ENCODE data around the gene TPCN1. TPM values are rescaled to one million over a fixed set of nuclear protein-coding genes. Genes with fewer than 3 reads are reported as not detected.

TPCN1 gene
- total and polyA plus RNA-seq, 2 of the 8 experiments (the other 6 are each of a cell fraction or from before 2014, with no cell fraction given), result 14.9 to 21.4 TPM

GRCh38 chr12:113186033-113186365 lies 35.3 kb upstream of the TPCN1 start:
- Histone ChIP-seq H2BK12ac (ENCODE audit: low read depth, low read length) (no peak overlapping the region), H3K4ac (replicated peaks; ENCODE audit: insufficient read length, low read depth, low read length) (no peak overlapping the region), H3K79me2 (ENCODE audit: control insufficient read depth in 1 of 2, insufficient read depth in 2 of 2, low read length in 2 of 2) (peaks cover 9 to 46% of the 10 kb centered on the region in 2 experiments; a peak in 3 of 4 replicates), H3K27ac (ENCODE audit: low read depth, low read length) (peak overlapping the region; percentile 84; the same call in 1 of the 2 replicates), H3K9ac (replicated peaks in 1 of 4; ENCODE audit: extremely low read depth in 1 of 4, low read depth in 3 of 4, low read length in 3 of 4) (peak overlapping the region; percentile 31 to 92 (median 76); a peak in 6 of 7 replicates), H4K91ac (replicated peaks; ENCODE audit: insufficient read length, low read length) (no peak overlapping the region), H4K8ac (ENCODE audit: extremely low read depth, insufficient read depth, low read length) (peak overlapping the region; percentile 88; the same call in 1 of the 2 replicates), H4K20me1 (replicated peaks in 1 of 2; ENCODE audit: control insufficient read depth in 1 of 2, insufficient read depth in 2 of 2, low read length in 2 of 2) (peaks cover 2 to 9% of the 10 kb centered on the region in 2 experiments), H2BK20ac (ENCODE audit: low read length) (no peak overlapping the region), H3K23ac (ENCODE audit: insufficient read length) (no peak overlapping the region), H3K23me2 (ENCODE audit: low read depth, low read length) (peaks cover 7% of the 10 kb centered on the region; the same call in 1 of the 2 replicates), H3K9me3 (ENCODE audit: insufficient read depth in 2 of 2, low read depth in 1 of 2, low read length in 1 of 2) (no peaks in the 10 kb centered on the region), H3K4me1 (replicated peaks in 1 of 4; ENCODE audit: control insufficient read depth in 3 of 4, insufficient read depth in 4 of 4, low read length in 3 of 4) (peaks cover 0 to 6% (median 3%) of the 10 kb centered on the region in 4 experiments; a peak in 4 of 7 replicates), H3K56ac (replicated peaks; ENCODE audit: insufficient read length, low read depth, low read length) (no peak overlapping the region), H3K79me1 (ENCODE audit: low read depth, low read length) (peaks cover 13% of the 10 kb centered on the region), H2BK120ac (replicated peaks; ENCODE audit: low read depth, low read length) (no peak overlapping the region), H3K4me3 (ENCODE audit: extremely low read depth in 1 of 4, insufficient read depth in 2 of 4, low read depth in 3 of 4, low read length in 4 of 4) (peak overlapping the region; percentile 75 to 90 (median 80)), H4K5ac (ENCODE audit: insufficient read length, low read depth, low read length) (no peak overlapping the region), H3K27me3 (replicated peaks in 1 of 4; ENCODE audit: control insufficient read depth in 3 of 4, extremely low read depth in 1 of 4, insufficient read depth in 3 of 4, low read length in 3 of 4) (no peaks in the 10 kb centered on the region), H3K18ac (ENCODE audit: extremely low read depth, low read length) (no peak overlapping the region), H2AFZ (ENCODE audit: low read length) (no peak overlapping the region), H3K14ac (ENCODE audit: insufficient read length) (no peak overlapping the region), H2BK5ac (ENCODE audit: low read depth, low read length) (no peak overlapping the region), H2AK5ac (ENCODE audit: low read depth, low read length) (no peak overlapping the region), H3K36me3 (ENCODE audit: control insufficient read depth in 2 of 4, insufficient read depth in 4 of 4, low read length in 3 of 4) (peaks cover 0 to 8% (median 4%) of the 10 kb centered on the region in 4 experiments; a peak in 6 of 8 replicates), H2BK15ac (ENCODE audit: low read length) (no peak overlapping the region), H3K4me2 (ENCODE audit: insufficient read depth in 1 of 2, low read depth in 2 of 2, low read length in 2 of 2) (peak overlapping the region; percentile 63 to 72)
- DNase-seq (ENCODE audit: low read depth in 1 of 2, low spot score in 2 of 2) (no peak), FAIRE-seq (no peak)
- ChIA-PET POLR2A (ENCODE audit: partially characterized antibody) (interaction anchor here (0.6 to 5.1 kb wide), 23 partner anchors 9 to 339 kb away, joined by 3 to 30 read pairs (median 4); partner anchors contain the start of genes CFAP73, SDSL and TPCN1), CTCF (ENCODE audit: partially characterized antibody) (interaction anchor here (0.6 to 1.9 kb wide), 3 partner anchors 9 to 54 kb away, joined by 3 to 8 read pairs (median 3); no protein-coding TSS in a partner anchor)
- peak in 1 of 2 experiments; percentile 62; a peak in 1 of 4 replicates for TF ChIP-seq HDAC2 (IDR thresholded peaks at IDR 0.05; ENCODE audit: borderline replicate concordance in 1 of 2, low read depth in 2 of 2, low read length in 2 of 2)
- no peak for TF ChIP-seq POU5F1 (IDR thresholded peaks at IDR 0.05; ENCODE audit: low read depth, low read length)
- TF ChIP-seq KDM1A (IDR thresholded peaks at IDR 0.05; ENCODE audit: borderline replicate concordance, low read length), result peak; percentile 90; the same call in 1 of the 2 replicates
- TF ChIP-seq SAP30 (IDR thresholded peaks at IDR 0.05; ENCODE audit: insufficient read depth, insufficient replicate concordance, low read length), result no peak
- 11% methylated on average over 11 of the region's 11 CpGs; no CpG with 5 or more reads in 1 of the 2 experiments for WGBS, 2 experiments (ENCODE audit: extremely low coverage in 1 of 2, insufficient coverage in 1 of 2, insufficient read length in 1 of 2, insufficient replicate concordance in 2 of 2, low coverage in 1 of 2, low lambda C conversion rate in 2 of 2, missing lambda C conversion rate in 1 of 2)

Data from H1 (cell line).